ENCODE results near the gene AUNIP.

GRCh38 chr1:25832336-25833037 is 26.8 kb downstream of the AUNIP start:
- TF ChIP-seq REST (IDR thresholded peaks at IDR 0.05; ENCODE audit: low read depth), result no peak
- no peak for TF ChIP-seq ZNF274 (IDR thresholded peaks at IDR 0.05; ENCODE audit: low read depth, low read length)
- no peak for TF ChIP-seq CTCF (IDR thresholded peaks at IDR 0.05 in 2 of 3, conservative IDR thresholded peaks at IDR 0.05 in 1 of 3; ENCODE audit: borderline replicate concordance in 1 of 3, insufficient read depth in 1 of 3, low read depth in 2 of 3, low read length in 2 of 3)

Data from HCT116 (cell line).